IMR-90 (cell line): ENCODE data around the gene IL1RL1.
A peak's percentile ranks its signal among the peaks of the same experiment; 100 is the strongest.

Experiments
- BHLHE40 ChIP-seq: fragments of 150-350 bp; IDR thresholded peaks from 2 replicates; pipeline ENCODE4 v1.6.1; 2016; ENCODE audit warnings: mild to moderate bottlenecking, low read depth, low read length
- CEBPB ChIP-seq: IDR thresholded peaks from 2 replicates; pipeline ENCODE4 v1.6.1; 2012; ENCODE audit warnings: low read depth, low read length, improper control_type of control experiment
- ELK1 ChIP-seq: fragments of 150-350 bp; IDR thresholded peaks from 2 replicates; pipeline ENCODE4 v1.6.1; 2016; ENCODE audit warnings: low read depth, mild to moderate bottlenecking, low read length, moderate library complexity, borderline replicate concordance
- MAFK ChIP-seq: IDR thresholded peaks from 2 replicates; pipeline ENCODE4 v1.6.1; 2012; ENCODE audit warnings: low read depth, low read length, improper control_type of control experiment
- MAZ ChIP-seq: IDR thresholded peaks from 2 replicates; pipeline ENCODE4 v1.6.1; 2012; ENCODE audit warnings: low read depth, mild to moderate bottlenecking, low read length, improper control_type of control experiment, moderate library complexity, borderline replicate concordance
- NFE2L2 ChIP-seq: fragments of 150-350 bp; IDR thresholded peaks from 2 replicates; pipeline ENCODE4 v1.6.1; 2016; ENCODE audit warnings: low read depth, mild to moderate bottlenecking, low read length
- POLR2A ChIP-seq: IDR thresholded peaks from 2 replicates; pipeline ENCODE4 v1.6.1; 2012; ENCODE audit warnings: mild to moderate bottlenecking, low read depth, low read length
- RAD21 ChIP-seq: IDR thresholded peaks from 2 replicates; pipeline ENCODE4 v1.6.1; 2012; ENCODE audit warnings: low read length, improper control_type of control experiment
- RCOR1 ChIP-seq: IDR thresholded peaks from 2 replicates; pipeline ENCODE4 v1.6.1; 2012; ENCODE audit warnings: mild to moderate bottlenecking, low read length, improper control_type of control experiment; ENCODE audit not compliant: insufficient replicate concordance
- RFX5 ChIP-seq: IDR thresholded peaks from 2 replicates; pipeline ENCODE4 v1.8.0; 2012; ENCODE audit warnings: low read depth, mild to moderate bottlenecking, low read length, moderate library complexity
- TF ChIP-seq, protein P1 (sequence below): conservative IDR thresholded peaks from 2 replicates; pipeline ENCODE4 v1.5.1; 2012; ENCODE audit warnings: mild to moderate bottlenecking, low read depth, low read length, improper control_type of control experiment

DNA sequence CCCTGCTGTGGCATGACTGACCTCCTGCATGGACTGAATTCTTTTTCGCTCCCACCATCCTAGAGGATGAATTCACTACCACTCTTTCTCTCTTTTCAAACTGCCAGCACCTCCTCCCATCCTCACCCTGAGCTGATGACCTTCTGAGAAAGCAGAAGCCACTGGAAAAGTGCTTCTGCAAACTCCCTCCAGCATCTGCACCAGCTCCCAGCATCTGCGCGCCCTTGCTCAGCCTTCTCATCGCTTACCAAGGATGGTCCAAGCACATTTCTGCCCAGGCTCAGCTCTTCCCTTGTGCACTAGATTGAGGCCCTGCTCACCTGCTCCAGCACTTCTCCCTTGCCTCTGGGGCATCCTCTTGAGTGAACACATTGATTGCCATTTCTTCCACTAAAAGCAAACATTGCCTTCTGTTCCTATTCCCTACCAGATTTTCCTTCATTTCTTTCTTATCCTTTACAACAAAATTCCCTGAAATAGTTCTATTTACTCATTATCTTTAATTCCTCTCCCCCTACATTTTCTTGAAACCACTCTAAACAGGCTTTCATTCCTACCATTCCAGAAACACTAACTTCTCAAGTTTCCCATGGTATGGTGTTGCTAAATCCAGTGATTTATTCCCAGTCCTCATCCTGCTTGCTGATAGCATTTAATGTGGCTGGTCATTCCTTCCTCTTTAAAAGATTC lies 42.7 kb upstream of the IL1RL1 start:
- TF ChIP-seq, protein P1, sequence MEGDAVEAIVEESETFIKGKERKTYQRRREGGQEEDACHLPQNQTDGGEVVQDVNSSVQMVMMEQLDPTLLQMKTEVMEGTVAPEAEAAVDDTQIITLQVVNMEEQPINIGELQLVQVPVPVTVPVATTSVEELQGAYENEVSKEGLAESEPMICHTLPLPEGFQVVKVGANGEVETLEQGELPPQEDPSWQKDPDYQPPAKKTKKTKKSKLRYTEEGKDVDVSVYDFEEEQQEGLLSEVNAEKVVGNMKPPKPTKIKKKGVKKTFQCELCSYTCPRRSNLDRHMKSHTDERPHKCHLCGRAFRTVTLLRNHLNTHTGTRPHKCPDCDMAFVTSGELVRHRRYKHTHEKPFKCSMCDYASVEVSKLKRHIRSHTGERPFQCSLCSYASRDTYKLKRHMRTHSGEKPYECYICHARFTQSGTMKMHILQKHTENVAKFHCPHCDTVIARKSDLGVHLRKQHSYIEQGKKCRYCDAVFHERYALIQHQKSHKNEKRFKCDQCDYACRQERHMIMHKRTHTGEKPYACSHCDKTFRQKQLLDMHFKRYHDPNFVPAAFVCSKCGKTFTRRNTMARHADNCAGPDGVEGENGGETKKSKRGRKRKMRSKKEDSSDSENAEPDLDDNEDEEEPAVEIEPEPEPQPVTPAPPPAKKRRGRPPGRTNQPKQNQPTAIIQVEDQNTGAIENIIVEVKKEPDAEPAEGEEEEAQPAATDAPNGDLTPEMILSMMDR: no peak
- TF ChIP-seq RFX5 (no peak), RAD21 (no peak), POLR2A (no peak), MAZ (no peak), BHLHE40 (no peak), NFE2L2 (no peak), CEBPB (peak; percentile 91), RCOR1 (no peak), MAFK (no peak), ELK1 (no peak)
